Sigmoid colon (tissue), 4 donors: Measurements from ENCODE around the gene OASL.

Experiments used
- CTCF ChIP-seq, 4 experiments: fragments of 450-650 bp in 3 of 4; fragments of 200-600 bp in 1 of 4; IDR thresholded peaks; one replicate each; pipeline ENCODE4 v1.5.1; 2016 to 2019; ENCODE audit warnings: antibody characterized with exemption in 4 of 4, mild to moderate bottlenecking in 3 of 4, moderate library complexity in 2 of 4
- POLR2A ChIP-seq, 2 donors: fragments of 450-650 bp; IDR thresholded peaks; one replicate each; pipeline ENCODE4 v1.6.1; 2016; ENCODE audit warnings: antibody characterized with exemption in 2 of 2, mild to moderate bottlenecking in 2 of 2, moderate library complexity in 2 of 2
- POLR2AphosphoS5 ChIP-seq, 4 donors: sonication (generic); formaldehyde crosslinking; IDR thresholded peaks; one replicate each; pipeline ENCODE4 v1.6.1; 2017; ENCODE audit warnings: antibody characterized with exemption in 4 of 4

GRCh38 chr12:121069206-121069605, 30.2 kb upstream of the OASL start:
- TF ChIP-seq CTCF (IDR thresholded peaks at IDR 0.05), result no peak
- no peak for TF ChIP-seq POLR2A (IDR thresholded peaks at IDR 0.05)
- no peak for TF ChIP-seq POLR2AphosphoS5 (IDR thresholded peaks at IDR 0.05)
